Measurements from ENCODE around the gene ATP13A2.
"Not testable (repeated sequence)": the region's sequence is repeated elsewhere in the genome, so short reads cannot be mapped to it uniquely, and the experiment has no call there.

The ATP13A2 gene

GRCh38 chr1:16961297-16962133 lies 50.2 kb downstream of the ATP13A2 start:
- DNase-seq (ENCODE audit: low read depth, low spot score), result no peak

GRCh38 chr1:16960560-16961296 lies 51.0 kb downstream of the ATP13A2 start:
- no peak for DNase-seq (ENCODE audit: low read depth, low spot score)

DNA sequence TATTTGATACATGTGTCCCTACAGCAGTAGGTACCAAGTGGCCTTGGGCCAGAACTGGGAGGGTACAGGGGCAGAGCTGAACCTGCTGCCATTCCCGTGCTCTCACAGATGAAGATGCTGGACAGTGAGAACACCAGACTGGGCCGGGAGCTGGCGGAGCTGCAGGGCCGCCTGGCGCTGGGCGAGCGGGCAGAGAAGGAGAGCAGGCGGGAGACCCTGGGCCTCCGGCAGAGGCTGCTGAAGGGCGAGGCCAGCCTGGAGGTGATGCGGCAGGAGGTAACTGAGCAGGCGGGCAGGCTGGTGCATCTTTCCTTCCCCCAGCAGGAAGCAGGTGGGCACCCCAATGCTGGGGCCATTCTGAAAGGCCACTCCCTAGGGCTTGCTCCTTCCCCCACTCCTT lies 53.3 kb downstream of the ATP13A2 start:
- DNase-seq (ENCODE audit: low read depth, low spot score), result no peak

GRCh38 chr1:16957731-16958130 lies 54.0 kb downstream of the ATP13A2 start:
- DNase-seq (ENCODE audit: low read depth, low spot score), result no peak

GRCh38 chr1:16956775-16957174 lies 55.0 kb downstream of the ATP13A2 start:
- no peak for DNase-seq (ENCODE audit: low read depth, low spot score)

DNA sequence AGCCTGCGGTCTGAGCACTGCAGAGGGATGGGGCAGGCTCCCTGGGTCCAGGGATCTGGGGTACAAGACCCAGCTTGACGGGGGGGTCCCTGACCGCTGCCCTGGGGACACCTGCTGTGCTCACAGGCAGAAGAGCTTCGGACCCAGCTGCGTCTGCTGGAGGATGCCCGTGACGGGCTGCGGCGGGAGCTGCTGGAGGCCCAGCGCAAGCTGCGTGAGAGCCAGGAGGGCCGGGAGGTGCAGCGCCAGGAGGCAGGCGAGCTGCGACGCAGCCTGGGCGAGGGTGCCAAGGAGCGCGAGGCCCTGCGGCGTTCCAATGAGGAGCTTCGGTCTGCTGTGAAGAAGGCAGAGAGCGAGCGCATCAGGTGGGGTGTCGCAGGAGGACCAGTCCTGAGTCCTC lies 56.5 kb downstream of the ATP13A2 start:
- no peak for DNase-seq (ENCODE audit: low read depth, low spot score)

DNA sequence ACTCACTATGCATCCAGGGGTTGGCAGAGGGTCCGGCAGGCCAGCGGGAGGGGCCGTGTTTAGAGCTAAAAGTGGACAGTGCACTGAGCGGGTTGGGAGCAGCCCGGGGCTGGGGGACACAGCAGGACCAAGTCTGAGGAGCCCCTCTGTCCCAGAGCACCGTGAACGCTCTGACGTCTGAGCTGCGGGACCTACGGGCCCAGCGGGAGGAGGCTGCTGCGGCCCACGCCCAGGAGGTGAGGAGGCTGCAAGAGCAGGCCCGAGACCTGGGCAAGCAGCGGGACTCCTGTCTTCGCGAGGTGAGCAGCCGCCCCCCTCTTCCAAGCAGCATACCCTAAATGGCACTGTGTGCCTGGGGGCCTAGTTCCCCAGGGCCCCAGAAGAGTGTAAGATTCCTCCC lies 57.1 kb downstream of the ATP13A2 start:
- DNase-seq (ENCODE audit: low read depth, low spot score), result no peak

DNA sequence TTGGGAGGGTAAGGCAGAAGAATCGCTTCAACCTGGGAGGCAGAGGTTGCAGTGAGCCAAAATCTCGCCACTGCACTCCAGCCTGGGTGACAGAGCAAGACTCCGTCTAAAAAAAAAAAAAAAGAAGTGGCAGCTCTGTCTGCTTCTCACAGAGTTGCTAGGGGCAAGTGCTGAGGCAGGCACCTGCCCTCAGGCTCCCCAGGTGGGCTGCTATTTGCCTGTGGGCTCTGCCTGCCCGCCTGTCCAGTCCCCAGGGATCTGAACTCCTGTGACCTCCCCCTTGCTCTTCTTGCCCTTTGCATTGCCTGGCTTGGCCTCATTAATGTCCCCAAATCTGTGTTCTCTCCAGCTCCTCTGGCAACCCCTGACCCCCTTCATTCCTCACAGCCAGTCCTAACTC lies 59.4 kb downstream of the ATP13A2 start:
- DNase-seq (ENCODE audit: low read depth, low spot score), result not testable (repeated sequence)

- DNase-seq (ENCODE audit: low read depth, low spot score), result not testable (repeated sequence)
Observed at GRCh38 chr1:16949026-16949425, 62.7 kb downstream of the ATP13A2 start.

GRCh38 chr1:16948282-16948891 lies 63.3 kb downstream of the ATP13A2 start:
- DNase-seq (ENCODE audit: low read depth, low spot score), result not testable (repeated sequence)

DNA sequence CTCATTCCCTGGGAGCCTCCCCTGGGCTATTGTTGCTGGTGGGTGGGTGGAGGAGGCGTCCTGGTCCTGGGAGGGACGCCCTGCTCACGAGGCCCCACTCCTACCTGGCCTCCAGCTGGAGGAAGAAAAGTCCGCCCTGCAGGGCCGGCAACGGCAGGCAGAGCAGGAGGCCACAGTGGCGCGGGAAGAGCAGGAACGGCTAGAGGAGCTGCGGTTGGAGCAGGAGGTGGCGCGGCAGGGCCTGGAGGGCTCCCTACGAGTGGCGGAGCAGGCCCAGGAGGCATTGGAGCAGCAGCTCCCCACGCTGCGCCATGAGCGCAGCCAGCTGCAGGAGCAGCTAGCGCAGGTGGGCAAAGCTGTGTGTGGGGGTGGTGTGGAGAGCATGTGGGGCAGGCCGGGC lies 65.1 kb downstream of the ATP13A2 start:
- DNase-seq (ENCODE audit: low read depth, low spot score), result no peak

GRCh38 chr1:16946185-16946584 lies 65.5 kb downstream of the ATP13A2 start:
- not testable (repeated sequence) for DNase-seq (ENCODE audit: low read depth, low spot score)

DNA sequence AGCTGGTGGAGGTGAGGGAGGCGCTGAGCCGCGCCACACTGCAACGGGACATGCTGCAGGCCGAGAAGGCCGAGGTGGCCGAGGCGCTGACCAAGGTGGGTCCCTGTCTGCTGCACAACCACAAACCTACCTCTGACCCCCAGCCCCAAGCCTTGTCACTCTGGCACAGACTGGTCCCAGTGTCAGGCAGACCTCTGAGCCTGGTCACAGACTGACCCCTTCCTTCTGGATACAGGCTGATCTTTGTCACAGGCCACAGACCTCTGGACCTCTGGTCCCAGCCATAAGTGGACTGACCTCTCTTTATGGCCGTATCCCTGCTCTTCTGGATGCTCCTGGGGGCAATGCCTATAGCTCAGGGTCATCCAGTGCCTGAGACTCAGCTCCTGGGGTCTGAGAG lies 66.2 kb downstream of the ATP13A2 start:
- not testable (repeated sequence) for DNase-seq (ENCODE audit: low read depth, low spot score)

DNA sequence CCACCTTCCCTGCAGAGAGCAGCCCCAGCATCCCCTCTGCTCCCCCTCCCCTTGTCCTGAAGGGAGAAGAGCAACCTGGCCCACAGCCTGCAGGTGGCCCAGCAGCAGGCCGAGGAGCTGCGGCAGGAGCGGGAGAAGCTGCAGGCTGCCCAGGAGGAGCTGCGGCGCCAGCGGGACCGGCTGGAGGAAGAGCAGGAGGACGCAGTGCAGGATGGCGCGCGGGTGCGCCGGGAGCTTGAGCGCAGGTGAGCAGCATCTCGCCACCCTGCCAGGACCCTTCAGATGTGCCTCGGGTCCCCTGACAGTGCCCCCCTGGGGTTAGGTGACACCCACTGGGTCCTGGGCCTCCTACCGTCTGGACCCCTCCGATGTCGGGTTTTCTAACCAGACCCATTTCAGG lies 67.7 kb downstream of the ATP13A2 start:
- no peak for DNase-seq (ENCODE audit: low read depth, low spot score)

GRCh38 chr1:16939386-16940180 lies 72.1 kb downstream of the ATP13A2 start:
- DNase-seq (ENCODE audit: low read depth, low spot score), result not testable (repeated sequence)

DNA sequence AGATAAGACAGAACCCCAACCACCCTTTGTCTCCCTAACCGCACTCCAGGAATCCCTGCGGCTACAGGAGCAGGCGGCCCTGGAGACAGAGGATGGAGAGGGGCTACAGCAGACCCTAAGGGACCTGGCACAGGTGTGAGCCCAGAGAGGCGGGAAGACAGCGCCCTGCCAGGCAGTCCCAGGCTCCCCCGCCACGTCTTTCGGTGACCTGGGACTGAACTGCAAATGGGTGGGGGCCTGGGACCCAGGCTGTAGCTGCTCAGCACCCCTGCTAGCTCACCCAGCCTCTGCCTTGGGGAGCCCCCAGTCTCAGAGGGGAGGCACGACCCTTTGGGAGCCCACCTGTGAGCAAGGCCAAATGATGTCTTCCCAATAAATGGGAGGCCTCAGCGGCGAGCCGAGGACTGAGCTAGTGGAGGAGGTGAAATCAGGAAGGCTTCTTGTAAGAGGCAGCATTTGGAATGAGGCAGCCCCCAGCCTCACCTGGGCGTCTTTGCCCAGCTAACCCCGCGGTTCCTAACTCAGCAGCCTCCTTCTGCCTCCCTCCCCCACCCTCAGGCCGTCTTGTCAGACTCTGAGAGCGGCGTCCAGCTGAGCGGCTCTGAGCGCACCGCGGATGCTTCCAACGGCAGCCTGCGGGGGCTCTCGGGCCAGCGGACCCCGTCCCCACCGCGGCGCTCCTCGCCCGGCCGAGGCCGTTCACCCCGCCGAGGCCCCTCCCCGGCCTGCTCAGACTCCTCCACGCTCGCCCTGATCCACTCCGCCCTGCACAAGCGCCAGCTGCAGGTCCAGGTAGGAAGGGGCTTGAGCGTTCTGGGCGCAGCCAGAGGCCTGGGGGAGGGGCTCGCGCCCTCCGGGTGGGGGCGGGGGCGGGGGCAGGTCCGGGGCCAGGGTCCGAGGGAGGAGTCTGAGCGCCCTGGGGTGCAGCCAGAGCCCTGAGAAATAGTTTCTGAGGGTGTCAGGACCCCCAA lies 73.1 kb downstream of the ATP13A2 start:
- no peak for DNase-seq (ENCODE audit: low read depth, low spot score)

DNA sequence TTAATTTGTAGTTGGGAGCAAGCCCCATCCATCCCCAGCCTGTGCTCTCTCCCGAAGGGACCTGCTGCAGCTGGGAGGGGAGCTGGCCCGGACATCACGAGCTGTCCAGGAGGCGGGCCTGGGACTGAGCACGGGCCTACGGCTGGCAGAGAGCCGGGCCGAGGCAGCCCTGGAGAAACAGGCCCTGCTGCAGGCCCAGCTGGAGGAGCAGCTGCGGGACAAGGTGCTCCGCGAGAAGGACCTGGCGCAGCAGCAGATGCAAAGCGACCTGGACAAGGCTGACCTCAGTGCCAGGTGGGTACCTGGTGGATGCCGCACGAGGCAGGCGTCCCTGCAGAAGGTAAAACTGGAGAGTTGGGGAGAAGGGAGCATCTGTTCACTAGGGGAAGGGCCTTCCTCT lies 75.1 kb downstream of the ATP13A2 start:
- not testable (repeated sequence) for DNase-seq (ENCODE audit: low read depth, low spot score)

Measured in brain pericyte (primary cell).